Kidney capillary endothelial cell (primary cell): ENCODE data around the gene OSBP.
"Not testable (repeated sequence)": the region's sequence is repeated elsewhere in the genome, so short reads cannot be mapped to it uniquely, and the experiment has no call there.

Experiments used
- DNase-seq: peaks from one replicate; pipeline ENCODE4 v3.0.0-alpha.2; 2018; ENCODE audit warnings: low spot score

The OSBP gene

DNA sequence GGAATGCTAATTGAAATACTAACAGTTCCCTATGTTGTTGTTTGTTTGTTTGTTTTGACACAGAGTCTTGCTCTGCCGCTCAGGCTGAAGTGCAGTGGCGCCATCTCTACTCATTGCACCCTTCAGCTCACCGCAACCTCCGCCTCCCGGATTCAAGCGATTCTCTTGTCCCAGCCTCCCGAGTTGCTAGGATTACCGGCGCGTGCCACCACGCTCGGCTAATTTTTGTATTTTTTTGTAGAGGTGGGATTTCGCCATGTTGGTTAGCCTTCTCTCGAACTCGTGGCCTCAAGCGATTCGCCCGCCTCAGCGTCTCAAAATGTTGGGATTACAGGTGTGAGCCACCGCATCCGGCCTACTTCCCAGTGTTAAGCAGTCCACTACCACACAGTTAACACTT is 62.3 kb downstream of the OSBP start:
- no peak for DNase-seq

DNA sequence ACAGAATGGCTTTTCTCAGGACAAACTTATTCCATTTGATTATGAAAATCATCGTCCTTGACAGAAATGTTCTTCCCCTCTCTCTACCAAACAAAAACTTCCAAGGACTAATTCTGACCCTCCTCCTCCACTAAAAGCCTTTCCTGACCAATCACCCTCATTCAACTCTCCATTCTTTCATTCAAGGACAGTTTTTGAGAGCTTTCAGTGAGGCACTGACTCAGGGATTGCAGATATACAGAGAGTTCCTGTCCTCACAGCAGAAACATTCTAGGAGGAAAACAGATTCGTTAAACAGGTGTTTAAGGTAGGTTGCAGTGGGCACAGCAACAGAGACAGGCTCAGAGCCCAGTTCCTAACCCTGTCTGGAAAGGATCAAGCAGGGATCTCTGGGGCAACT is 62.7 kb downstream of the OSBP start:
- no peak for DNase-seq

DNA sequence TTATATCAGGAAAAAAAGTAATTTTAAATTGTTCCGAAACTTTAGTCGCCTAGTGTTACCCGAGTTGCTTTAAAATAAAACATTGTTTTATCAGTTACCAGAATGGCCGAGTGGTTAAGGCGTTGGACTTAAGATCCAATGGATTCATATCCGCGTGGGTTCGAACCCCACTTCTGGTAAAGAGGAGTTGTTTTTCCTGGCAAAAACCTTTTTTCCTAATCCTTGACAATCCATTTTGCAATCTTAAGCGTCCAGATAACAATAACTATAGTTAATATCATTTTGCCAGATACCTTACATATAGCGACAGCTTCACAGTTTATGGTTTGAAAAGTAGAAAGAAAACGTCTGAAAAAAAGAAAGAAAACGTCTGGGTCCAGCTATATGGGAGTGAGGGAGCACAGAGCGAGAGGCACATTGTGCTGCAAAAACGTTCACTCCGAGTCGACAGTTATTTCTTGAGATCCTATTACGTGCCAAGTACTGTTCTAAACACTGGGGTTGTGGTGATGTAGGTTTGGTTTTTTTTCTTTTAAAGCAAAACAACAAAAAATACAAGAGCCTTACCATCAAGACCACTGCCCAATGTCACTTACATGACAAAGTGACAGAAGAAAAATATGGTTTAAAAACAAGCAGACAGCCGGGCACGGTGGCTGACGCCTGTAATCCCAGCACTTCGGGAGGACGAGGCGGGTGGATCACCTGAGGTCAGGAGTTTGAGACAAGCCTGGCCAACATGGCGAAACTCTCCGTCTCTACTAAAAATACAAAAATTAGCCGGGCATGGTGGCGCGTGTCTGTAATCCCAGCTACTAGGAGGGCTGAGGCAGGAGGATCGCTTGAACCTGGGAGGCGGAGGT is 63.7 kb downstream of the OSBP start:
- DNase-seq: peak; percentile 81

DNA sequence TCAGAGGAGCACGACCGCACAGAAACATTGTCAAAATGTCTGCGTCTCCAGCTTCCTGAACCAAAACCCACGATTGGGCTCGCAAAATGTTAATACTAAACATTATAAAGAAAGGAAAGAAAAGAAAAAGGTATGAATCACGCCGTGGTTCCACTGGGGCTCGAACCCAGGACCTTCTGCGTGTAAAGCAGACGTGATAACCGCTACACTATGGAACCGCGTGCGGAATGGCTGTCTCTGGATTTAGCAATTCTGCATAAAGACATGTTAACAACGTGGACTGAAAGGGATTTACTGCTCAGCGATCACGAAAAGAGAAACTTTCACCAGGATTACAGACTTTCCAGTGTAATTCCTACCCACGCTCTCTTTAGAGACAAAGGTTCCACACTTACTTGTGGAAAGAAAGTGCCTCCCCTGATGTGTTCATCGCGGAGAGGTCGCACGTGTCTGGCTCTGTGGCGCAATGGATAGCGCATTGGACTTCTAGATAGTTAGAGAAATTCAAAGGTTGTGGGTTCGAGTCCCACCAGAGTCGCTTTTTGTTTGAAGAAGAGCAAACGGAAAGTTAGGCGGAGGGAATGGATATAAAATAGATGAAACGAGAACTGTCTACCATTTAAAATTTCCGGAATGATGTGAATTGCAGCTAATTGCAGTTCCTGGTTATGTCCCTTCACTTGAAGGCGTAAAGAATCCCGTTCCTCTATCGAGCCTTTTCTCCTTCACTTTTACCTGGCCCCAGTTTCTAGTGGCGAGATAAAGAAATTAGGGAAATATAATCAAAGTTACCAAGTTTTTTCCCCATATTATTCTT is 64.5 kb downstream of the OSBP start:
- peak; percentile 88 for DNase-seq

DNA sequence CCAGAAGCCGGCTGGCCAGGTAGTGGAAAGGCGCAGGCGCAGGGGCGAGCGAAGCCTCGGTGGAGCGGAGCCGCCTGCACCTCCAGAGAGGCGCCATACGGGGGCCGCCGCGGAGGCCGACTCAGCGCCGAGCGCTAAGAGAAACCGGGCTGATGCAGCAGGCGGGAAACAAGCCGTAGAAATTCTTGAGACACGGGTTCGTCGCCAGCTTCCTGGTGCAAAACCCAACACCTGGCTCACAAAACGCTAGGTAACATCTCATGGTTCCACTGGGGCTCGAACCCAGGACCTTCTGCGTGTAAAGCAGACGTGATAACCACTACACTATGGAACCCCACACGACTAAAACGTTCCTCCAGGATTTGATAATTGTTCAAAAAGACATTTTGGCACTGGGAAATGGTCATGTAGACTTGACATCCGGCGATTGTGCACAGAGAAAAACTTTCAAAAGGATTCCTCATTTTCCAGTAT is 65.2 kb downstream of the OSBP start:
- DNase-seq: peak; percentile 95

DNA sequence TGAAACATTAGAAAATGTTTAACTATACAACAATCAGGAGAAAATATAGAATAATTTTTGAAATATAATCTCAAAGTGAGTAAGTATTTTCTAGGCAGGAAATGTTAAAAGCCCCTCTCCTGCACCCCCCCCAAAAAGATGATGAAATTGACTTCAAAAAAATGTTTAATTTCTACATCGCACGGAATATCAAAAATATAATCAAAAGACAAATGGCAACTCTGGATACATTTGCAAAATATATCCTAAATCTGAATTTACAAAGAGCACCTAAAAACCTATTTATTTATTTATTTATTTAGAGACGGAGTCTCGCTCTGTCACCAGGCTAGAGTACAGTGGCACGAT is 67.3 kb downstream of the OSBP start:
- DNase-seq: no peak

DNA sequence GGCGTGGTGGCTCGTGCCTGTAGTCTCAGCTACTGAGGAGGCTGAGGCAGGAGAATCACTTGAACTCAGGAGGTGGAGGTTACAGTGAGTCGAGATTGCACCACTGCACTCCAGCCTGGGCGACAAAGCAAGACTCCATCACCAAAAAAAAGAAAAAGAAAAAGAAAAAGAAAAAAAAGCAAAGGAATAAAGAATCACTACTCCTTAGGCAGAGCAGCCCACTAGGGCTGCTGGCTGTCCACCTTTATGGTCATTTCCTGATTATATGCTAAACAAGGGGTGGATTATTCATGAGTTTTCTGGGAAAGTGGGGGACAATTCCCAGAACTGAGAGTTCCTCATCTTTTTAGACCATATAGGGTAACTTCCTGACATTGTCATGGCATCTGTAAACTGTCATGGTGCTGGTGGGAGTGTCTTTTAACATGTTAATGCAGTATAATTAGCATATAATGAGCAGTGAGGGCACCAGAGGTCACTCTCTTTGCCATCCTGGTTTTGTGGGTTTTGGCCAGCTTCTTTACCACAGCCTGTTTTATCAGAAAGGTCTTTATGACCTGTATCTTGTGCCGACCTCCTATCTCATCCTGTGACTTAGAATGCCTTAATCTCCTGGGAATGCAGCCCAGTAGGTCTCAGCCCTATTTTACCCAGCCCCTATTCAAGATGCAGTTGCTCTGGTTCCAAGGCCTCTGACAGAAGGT is 67.8 kb downstream of the OSBP start:
- DNase-seq: not testable (repeated sequence)

DNA sequence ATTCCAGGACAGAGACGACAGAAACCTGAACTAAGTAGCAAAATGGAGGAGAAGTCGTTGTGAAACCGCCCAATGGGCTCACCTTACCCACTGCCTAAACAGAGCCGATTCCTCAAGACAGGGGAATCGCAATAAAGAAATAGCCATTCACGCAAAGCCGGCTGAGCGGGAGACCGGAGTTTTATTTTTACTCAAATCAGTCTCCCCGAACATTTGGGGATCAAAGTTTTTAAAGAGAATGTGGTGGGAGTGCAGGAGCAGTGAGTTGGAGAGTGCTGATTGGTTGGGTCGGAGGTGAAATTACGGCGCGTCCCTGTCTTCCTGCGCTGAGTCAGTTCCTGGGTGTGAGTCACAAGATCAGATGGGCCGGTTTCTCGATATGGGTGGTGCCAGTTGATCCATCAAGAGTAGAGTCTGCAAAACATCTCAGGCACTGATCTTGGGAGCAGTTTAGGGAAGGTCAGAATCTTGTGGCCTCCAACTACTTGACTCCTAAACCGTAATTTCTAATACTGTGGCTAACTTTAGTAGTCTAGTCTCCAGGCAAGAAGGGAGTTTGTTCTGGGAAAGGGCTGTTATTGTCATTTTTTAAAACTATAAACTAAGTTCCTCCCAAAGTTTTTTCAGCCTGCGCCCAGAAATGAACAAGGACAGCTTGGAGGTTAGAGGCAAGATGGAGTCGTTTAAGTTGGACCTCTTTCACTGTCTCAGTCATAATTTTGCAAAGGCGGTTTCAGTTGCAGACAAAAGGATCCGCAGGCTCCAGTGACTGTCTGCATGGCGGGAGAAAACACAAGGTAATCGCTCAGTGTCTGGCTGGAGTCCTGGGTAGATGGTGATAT is 70.2 kb downstream of the OSBP start:
- DNase-seq: no peak

DNA sequence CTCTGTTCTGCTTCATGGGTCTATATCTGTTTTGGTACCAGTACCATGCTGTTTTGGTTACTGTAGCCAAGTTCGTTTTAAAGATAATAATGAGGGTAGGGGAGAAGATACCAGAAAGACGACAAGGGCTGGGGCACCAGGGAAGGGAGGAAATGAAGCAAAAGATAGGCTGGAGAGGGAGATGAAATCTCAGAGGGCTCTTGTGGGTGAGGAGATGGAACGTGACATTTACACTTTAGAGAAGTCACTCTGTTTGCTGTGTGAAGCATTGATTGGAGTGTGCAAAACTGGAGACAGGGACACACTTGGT is 70.8 kb downstream of the OSBP start:
- DNase-seq: no peak

DNA sequence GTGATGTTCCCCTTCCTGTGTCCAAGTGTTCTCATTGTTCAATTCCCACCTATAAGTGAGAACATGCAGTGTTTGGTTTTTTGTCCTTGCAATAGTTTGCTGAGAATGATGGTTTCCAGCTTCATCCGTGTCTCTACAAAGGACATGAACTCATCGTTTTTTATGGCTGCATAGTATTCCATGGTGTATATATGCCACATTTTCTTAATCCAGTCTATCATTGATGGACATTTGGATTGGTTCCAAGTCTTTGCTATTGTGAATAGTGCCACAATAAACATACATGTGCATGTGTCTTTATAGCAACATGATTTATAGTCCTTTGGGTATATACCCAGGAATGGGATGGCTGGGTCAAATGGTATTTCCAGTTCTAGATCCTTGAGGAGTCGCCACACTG is 71.9 kb downstream of the OSBP start:
- DNase-seq: not testable (repeated sequence)

DNA sequence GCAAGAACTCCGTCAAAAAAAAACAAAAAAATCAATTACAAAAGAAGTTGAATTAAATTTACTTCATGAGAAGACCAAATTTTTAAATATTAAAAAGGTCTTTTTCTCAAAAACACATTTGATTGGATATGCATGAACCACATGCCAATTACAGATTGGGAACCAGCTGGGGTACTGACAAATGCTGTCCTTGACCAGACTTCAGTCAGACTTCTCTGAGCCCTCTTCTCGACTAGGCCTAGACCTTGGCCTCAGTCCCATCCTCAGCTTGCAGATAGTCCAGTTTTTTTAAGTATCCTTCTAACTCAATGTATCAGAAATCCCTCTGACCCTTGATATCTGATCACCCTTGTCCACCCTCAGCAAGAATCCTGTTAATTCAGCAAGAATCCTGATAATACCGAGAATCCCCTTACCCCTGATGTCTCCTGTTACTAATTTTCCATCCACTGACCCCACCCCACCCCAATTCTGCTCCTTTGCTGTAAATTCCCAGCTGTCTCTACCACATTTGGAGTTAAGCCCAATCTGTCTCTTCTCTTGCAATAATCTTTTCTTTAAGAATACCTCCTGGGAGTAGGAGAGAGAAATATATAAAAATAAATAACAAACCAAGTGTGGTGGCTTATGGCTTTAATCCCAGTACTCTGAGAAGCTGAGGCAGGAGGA is 73.3 kb downstream of the OSBP start:
- DNase-seq: no peak

DNA sequence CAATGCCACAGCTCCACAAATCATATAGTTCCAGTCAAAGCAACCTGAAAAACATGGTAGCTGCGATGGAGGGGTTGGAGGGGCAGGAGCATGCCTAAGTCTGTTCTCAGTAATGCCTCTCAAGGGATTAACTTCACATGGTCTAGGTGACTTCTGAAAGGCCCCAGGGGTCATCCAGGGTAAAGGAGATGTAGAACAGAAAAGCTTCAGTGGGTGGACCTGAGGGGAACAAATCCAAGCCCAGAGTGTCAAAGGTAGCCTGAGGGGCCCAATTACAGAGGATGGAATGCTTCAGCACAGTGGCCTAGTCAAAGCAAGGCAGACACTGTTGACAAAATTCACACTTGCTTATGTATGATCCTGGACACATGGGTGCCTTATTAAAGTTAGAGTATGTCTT is 80.9 kb downstream of the OSBP start:
- no peak for DNase-seq

DNA sequence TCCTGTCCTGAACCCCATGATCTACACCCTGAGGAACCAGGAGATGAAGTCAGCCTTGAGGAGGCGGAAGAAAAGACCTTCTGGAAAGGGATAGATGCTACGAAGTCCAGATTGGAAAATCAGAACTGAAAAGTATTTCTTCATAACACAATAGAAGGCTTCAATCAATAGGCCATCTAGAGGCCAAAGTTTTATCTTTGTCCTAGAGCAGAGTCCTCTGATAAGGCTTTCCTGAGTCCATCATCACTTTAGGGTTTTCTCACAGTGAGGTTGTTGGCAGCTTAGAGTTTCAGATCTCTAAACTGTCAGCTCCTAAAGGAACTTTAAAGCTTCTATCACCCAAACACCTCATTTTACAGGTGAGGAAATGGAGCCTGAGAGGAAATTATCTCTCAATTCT is 83.0 kb downstream of the OSBP start:
- DNase-seq: no peak

DNA sequence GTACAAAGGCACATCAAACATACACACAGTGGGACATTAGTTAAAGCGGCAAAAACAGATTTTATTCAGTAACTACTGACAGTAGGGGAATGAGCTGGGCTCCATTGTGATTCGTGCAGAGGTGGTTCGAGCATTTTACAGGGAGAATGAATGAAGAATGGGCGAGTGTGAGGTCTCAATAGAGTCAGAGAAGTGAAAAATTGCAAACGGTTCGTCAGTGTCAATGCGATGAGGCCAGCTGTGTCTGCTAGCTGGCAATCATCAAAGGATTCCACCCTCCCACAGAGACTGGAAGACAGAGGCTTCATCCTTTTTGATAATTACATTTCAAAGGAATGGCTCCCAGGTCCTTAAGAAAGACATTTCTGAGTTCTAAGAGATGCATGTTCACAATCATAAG is 86.9 kb downstream of the OSBP start:
- no peak for DNase-seq
